ENCODE data around the gene UBXN4.

UBXN4 gene

DNA sequence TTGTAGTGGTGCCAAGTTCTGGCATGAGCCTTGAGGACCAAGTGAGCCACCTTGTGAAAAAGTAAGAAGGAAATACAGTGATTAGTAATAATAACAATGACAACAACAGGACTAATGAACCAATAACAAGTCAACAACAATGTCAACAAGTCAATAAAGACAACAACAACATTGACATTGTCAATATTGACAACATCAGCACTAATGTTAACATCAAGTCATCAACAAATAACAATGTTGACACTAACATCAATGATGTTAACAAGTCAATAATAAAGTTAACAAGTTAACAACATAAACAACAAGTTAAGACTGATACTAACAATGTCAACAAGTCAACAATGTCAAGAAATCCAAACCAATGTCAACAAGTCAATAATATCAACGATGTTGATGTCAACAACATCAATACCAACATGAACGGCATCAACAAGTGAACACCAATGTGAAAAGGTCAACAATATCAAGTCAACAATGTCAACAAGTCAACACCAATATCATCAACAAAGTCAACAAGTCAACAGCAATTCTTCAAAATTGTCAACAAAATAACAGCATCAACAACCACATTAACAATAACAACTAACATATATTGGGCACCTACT, 71.4 kb downstream of the UBXN4 start:
- no peak overlapping the region for H3K27ac ChIP-seq (ENCODE audit: low read length)
- H4K20me1 ChIP-seq (ENCODE audit: insufficient read depth, low read length) = no peaks in the 10 kb centered on the region
- no peak overlapping the region for H3K4me3 ChIP-seq (ENCODE audit: low read length)
- H2AFZ ChIP-seq (ENCODE audit: low read depth, low read length) = no peak overlapping the region
- H3K9ac ChIP-seq (ENCODE audit: low read length) = no peak overlapping the region
- TF ChIP-seq EZH2phosphoT487 (IDR thresholded peaks at IDR 0.05; ENCODE audit: low read depth) = no peak
- TF ChIP-seq, protein P1, sequence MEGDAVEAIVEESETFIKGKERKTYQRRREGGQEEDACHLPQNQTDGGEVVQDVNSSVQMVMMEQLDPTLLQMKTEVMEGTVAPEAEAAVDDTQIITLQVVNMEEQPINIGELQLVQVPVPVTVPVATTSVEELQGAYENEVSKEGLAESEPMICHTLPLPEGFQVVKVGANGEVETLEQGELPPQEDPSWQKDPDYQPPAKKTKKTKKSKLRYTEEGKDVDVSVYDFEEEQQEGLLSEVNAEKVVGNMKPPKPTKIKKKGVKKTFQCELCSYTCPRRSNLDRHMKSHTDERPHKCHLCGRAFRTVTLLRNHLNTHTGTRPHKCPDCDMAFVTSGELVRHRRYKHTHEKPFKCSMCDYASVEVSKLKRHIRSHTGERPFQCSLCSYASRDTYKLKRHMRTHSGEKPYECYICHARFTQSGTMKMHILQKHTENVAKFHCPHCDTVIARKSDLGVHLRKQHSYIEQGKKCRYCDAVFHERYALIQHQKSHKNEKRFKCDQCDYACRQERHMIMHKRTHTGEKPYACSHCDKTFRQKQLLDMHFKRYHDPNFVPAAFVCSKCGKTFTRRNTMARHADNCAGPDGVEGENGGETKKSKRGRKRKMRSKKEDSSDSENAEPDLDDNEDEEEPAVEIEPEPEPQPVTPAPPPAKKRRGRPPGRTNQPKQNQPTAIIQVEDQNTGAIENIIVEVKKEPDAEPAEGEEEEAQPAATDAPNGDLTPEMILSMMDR (IDR thresholded peaks at IDR 0.05; ENCODE audit: low read depth, low read length) = no peak
- no peaks in the 10 kb centered on the region for H3K9me3 ChIP-seq (ENCODE audit: insufficient read depth, low read length)
- no peaks in the 10 kb centered on the region for H3K36me3 ChIP-seq (replicated peaks; ENCODE audit: low read depth, low read length)
- no peaks in the 10 kb centered on the region for H3K4me1 ChIP-seq (ENCODE audit: low read length)
- no peaks in the 10 kb centered on the region for H3K79me2 ChIP-seq (ENCODE audit: low read length)
- no peaks in the 10 kb centered on the region for H3K27me3 ChIP-seq (ENCODE audit: low read depth, low read length)
- no peak overlapping the region for H3K4me2 ChIP-seq (ENCODE audit: low read length)

DNA sequence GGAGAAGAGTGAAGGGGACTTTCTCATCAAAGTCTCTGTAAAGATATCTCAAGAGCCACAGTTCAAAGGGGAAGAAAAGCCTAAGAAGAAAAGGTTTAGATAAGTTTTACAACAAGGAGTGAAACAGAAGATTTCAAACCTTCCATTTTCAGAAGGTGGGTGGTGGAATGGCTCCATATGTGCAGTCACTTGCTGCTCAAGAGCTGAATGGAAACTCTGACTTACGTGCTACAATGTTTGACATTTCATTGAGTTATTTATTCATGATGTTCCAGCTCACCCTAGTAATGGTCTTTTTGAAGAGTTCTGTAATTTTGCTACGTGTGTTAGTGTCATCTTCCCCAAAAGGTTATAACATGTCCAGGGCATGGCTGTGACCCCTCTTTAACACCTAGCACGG, 73.6 kb downstream of the UBXN4 start:
- TF ChIP-seq, protein P1 (IDR thresholded peaks at IDR 0.05; ENCODE audit: low read depth, low read length) = no peak
- TF ChIP-seq EZH2phosphoT487 (IDR thresholded peaks at IDR 0.05; ENCODE audit: low read depth) = no peak

DNA sequence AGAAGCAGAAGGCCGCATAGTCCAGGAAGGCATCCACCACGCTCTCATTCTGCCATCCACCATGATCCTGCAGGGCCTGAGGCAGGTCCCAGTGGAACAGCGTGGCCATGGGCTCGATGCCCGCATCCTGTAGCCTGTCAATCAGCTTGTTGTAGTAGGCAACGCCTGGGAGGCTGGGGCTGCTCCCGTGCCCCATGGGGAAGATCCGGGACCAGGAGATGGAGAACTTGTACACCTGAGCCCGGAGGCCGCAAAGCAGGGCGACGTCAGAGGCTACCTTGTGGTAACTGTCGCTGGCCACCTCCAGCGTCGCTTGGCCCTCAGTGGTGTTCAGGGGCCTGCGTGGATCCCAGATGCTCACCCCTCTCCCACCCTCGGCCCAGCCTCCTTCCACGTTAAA, 75.8 kb downstream of the UBXN4 start:
- H3K79me2 ChIP-seq (ENCODE audit: low read length) = no peaks in the 10 kb centered on the region
- H3K9me3 ChIP-seq (ENCODE audit: insufficient read depth, low read length) = no peaks in the 10 kb centered on the region
- no peak overlapping the region for H3K4me2 ChIP-seq (ENCODE audit: low read length)
- no peak overlapping the region for H3K4me3 ChIP-seq (ENCODE audit: low read length)
- no peaks in the 10 kb centered on the region for H4K20me1 ChIP-seq (ENCODE audit: insufficient read depth, low read length)
- no peak overlapping the region for H3K27ac ChIP-seq (ENCODE audit: low read length)
- H3K36me3 ChIP-seq (replicated peaks; ENCODE audit: low read depth, low read length) = peaks cover 6% of the 10 kb centered on the region
- H3K9ac ChIP-seq (ENCODE audit: low read length) = no peak overlapping the region
- no peaks in the 10 kb centered on the region for H3K27me3 ChIP-seq (ENCODE audit: low read depth, low read length)
- TF ChIP-seq EZH2phosphoT487 (IDR thresholded peaks at IDR 0.05; ENCODE audit: low read depth) = no peak
- TF ChIP-seq, protein P1 (IDR thresholded peaks at IDR 0.05; ENCODE audit: low read depth, low read length) = no peak
- H3K4me1 ChIP-seq (ENCODE audit: low read length) = no peaks in the 10 kb centered on the region
- no peak overlapping the region for H2AFZ ChIP-seq (ENCODE audit: low read depth, low read length)

More for the DNA sequence above, 73.6 kb downstream of the UBXN4 start:
- H3K79me2 ChIP-seq (ENCODE audit: low read length) = no peaks in the 10 kb centered on the region
- no peak overlapping the region for H3K27ac ChIP-seq (ENCODE audit: low read length)
- no peaks in the 10 kb centered on the region for H4K20me1 ChIP-seq (ENCODE audit: insufficient read depth, low read length)
- H3K4me3 ChIP-seq (ENCODE audit: low read length) = no peak overlapping the region
- H3K36me3 ChIP-seq (replicated peaks; ENCODE audit: low read depth, low read length) = peaks cover 6% of the 10 kb centered on the region
- no peaks in the 10 kb centered on the region for H3K27me3 ChIP-seq (ENCODE audit: low read depth, low read length)
- no peak overlapping the region for H2AFZ ChIP-seq (ENCODE audit: low read depth, low read length)
- H3K9ac ChIP-seq (ENCODE audit: low read length) = no peak overlapping the region
- H3K9me3 ChIP-seq (ENCODE audit: insufficient read depth, low read length) = no peaks in the 10 kb centered on the region
- no peak overlapping the region for H3K4me2 ChIP-seq (ENCODE audit: low read length)
- H3K4me1 ChIP-seq (ENCODE audit: low read length) = no peaks in the 10 kb centered on the region

DNA sequence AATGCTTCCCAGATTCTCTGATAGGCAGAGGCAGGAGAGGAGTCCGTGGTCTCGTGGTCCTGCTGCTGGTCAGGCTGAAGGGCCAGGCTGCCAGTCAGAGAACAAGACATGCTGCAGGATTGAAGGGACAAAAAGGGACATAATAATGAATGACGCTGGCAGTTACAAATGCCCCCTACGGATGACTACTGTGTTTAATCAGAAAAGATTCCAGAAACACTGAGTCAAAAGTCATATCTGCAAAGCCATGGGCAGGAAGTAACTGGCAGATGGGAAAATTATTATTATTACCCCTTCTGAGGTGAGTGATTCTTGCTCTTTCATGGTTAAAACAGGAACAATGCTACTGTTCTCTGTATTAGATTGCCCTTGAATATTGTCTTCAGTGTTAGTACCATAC, 76.3 kb downstream of the UBXN4 start:
- Histone ChIP-seq H3K9ac (ENCODE audit: low read length) (no peak overlapping the region), H4K20me1 (ENCODE audit: insufficient read depth, low read length) (no peaks in the 10 kb centered on the region), H3K9me3 (ENCODE audit: insufficient read depth, low read length) (no peaks in the 10 kb centered on the region), H2AFZ (ENCODE audit: low read depth, low read length) (no peak overlapping the region), H3K4me1 (ENCODE audit: low read length) (no peaks in the 10 kb centered on the region), H3K27me3 (ENCODE audit: low read depth, low read length) (no peaks in the 10 kb centered on the region), H3K27ac (ENCODE audit: low read length) (no peak overlapping the region), H3K79me2 (ENCODE audit: low read length) (no peaks in the 10 kb centered on the region), H3K4me2 (ENCODE audit: low read length) (no peak overlapping the region), H3K36me3 (replicated peaks; ENCODE audit: low read depth, low read length) (peaks cover 11% of the 10 kb centered on the region), H3K4me3 (ENCODE audit: low read length) (no peak overlapping the region)
- TF ChIP-seq, protein P1 (IDR thresholded peaks at IDR 0.05; ENCODE audit: low read depth, low read length) = no peak
- TF ChIP-seq EZH2phosphoT487 (IDR thresholded peaks at IDR 0.05; ENCODE audit: low read depth) = no peak
